ENCODE data around the gene SPACA7.

The SPACA7 gene

GRCh38 chr13:112456138-112457056 lies 80.2 kb downstream of the SPACA7 start:
- TF ChIP-seq CTCF (conservative IDR thresholded peaks at IDR 0.05; ENCODE audit: low read length): no peak
- TF ChIP-seq EZH2phosphoT487 (IDR thresholded peaks at IDR 0.05; ENCODE audit: borderline replicate concordance): no peak
- H3K4me1 ChIP-seq (ENCODE audit: insufficient read depth, low read length, poor library complexity, severe bottlenecking): no peaks in the 10 kb centered on the region
- H3K9me2 ChIP-seq (replicated peaks; ENCODE audit: low read depth, low read length): no peaks in the 10 kb centered on the region
- H3K9ac ChIP-seq (ENCODE audit: low read depth, low read length, poor library complexity, severe bottlenecking): no peak overlapping the region
- no peak overlapping the region for H3K4me2 ChIP-seq (ENCODE audit: low read depth, low read length, poor library complexity, severe bottlenecking)
- H3K79me2 ChIP-seq (ENCODE audit: insufficient read depth, low read length): no peaks in the 10 kb centered on the region
- H3K9me3 ChIP-seq (ENCODE audit: insufficient read depth, low read depth, low read length): no peaks in the 10 kb centered on the region
- no peaks in the 10 kb centered on the region for H3K27me3 ChIP-seq (ENCODE audit: insufficient read depth, low read length, poor library complexity, severe bottlenecking)
- no peaks in the 10 kb centered on the region for H3K36me3 ChIP-seq (ENCODE audit: insufficient read depth, low read length)
- no peak overlapping the region for H2AFZ ChIP-seq (ENCODE audit: low read length)
- H4K20me1 ChIP-seq (ENCODE audit: insufficient read depth, low read length, poor library complexity, severe bottlenecking): no peaks in the 10 kb centered on the region
- no peak overlapping the region for H3K4me3 ChIP-seq (ENCODE audit: low read length, poor library complexity, severe bottlenecking)
- H3F3A ChIP-seq (ENCODE audit: low read depth): no peaks in the 10 kb centered on the region

- Histone ChIP-seq H3K9me2 (replicated peaks; ENCODE audit: low read depth, low read length) (no peaks in the 10 kb centered on the region), H3K79me2 (ENCODE audit: insufficient read depth, low read length) (no peaks in the 10 kb centered on the region), H3K36me3 (ENCODE audit: insufficient read depth, low read length) (no peaks in the 10 kb centered on the region), H3K9ac (ENCODE audit: low read depth, low read length, poor library complexity, severe bottlenecking) (no peak overlapping the region), H3K4me3 (ENCODE audit: low read length, poor library complexity, severe bottlenecking) (no peak overlapping the region), H3F3A (ENCODE audit: low read depth) (no peaks in the 10 kb centered on the region), H3K4me2 (ENCODE audit: low read depth, low read length, poor library complexity, severe bottlenecking) (no peak overlapping the region), H3K9me3 (ENCODE audit: insufficient read depth, low read depth, low read length) (no peaks in the 10 kb centered on the region; the same call in 1 of the 2 replicates), H4K20me1 (ENCODE audit: insufficient read depth, low read length, poor library complexity, severe bottlenecking) (no peaks in the 10 kb centered on the region), H3K4me1 (ENCODE audit: insufficient read depth, low read length, poor library complexity, severe bottlenecking) (no peaks in the 10 kb centered on the region), H3K27me3 (ENCODE audit: insufficient read depth, low read length, poor library complexity, severe bottlenecking) (no peaks in the 10 kb centered on the region), H2AFZ (ENCODE audit: low read length) (no peak overlapping the region)
- TF ChIP-seq CTCF (conservative IDR thresholded peaks at IDR 0.05; ENCODE audit: low read length) (no peak), EZH2phosphoT487 (IDR thresholded peaks at IDR 0.05; ENCODE audit: borderline replicate concordance) (no peak)
Measured at GRCh38 chr13:112457081-112457480, 80.9 kb downstream of the SPACA7 start.

- Histone ChIP-seq H3K36me3 (ENCODE audit: insufficient read depth, low read length) (no peaks in the 10 kb centered on the region), H2AFZ (ENCODE audit: low read length) (no peak overlapping the region), H3K27me3 (ENCODE audit: insufficient read depth, low read length, poor library complexity, severe bottlenecking) (no peaks in the 10 kb centered on the region), H3F3A (ENCODE audit: low read depth) (no peaks in the 10 kb centered on the region), H4K20me1 (ENCODE audit: insufficient read depth, low read length, poor library complexity, severe bottlenecking) (no peaks in the 10 kb centered on the region), H3K4me1 (ENCODE audit: insufficient read depth, low read length, poor library complexity, severe bottlenecking) (no peaks in the 10 kb centered on the region), H3K4me3 (ENCODE audit: low read length, poor library complexity, severe bottlenecking) (no peak overlapping the region), H3K9me3 (ENCODE audit: insufficient read depth, low read depth, low read length) (no peaks in the 10 kb centered on the region; the same call in 1 of the 2 replicates), H3K79me2 (ENCODE audit: insufficient read depth, low read length) (no peaks in the 10 kb centered on the region), H3K4me2 (ENCODE audit: low read depth, low read length, poor library complexity, severe bottlenecking) (no peak overlapping the region), H3K9ac (ENCODE audit: low read depth, low read length, poor library complexity, severe bottlenecking) (no peak overlapping the region), H3K9me2 (replicated peaks; ENCODE audit: low read depth, low read length) (no peaks in the 10 kb centered on the region)
- no peak for TF ChIP-seq EZH2phosphoT487 (IDR thresholded peaks at IDR 0.05; ENCODE audit: borderline replicate concordance)
- no peak for TF ChIP-seq CTCF (conservative IDR thresholded peaks at IDR 0.05; ENCODE audit: low read length)
Measured at GRCh38 chr13:112457485-112457884, 81.3 kb downstream of the SPACA7 start.
